Inflammatory macrophage treated with lipopolysaccharide for 1 hour (primary cell): Measurements from ENCODE around the gene TMA7B.

Experiments
- DNase-seq, 2 donors: peaks; one replicate each; pipeline ENCODE4 v3.0.0-alpha.2; 2020 to 2022

The TMA7B gene

DNA sequence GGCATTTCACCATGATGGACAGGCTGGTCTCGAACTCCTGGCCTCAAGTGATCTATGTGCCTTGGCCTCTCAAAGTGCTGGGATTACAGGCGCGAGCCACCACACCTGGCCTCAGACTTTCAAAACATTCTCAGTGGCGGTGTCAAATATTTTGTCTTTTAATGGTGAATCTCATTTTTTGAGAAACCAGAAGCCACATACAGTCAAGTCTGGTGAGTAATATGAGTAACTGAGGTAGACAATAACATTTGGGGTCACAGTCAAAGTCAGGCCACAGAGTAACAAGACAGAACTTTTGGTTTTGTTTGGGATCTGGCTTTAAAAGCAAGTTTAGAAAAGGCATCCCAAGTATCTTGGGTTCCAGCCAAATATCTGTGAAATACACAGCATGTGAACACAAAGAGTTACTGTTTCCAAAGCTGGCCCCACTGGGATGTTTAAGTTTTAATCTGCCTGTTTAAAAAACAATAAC, 5.6 kb upstream of the TMA7B start:
- no peak for DNase-seq

DNA sequence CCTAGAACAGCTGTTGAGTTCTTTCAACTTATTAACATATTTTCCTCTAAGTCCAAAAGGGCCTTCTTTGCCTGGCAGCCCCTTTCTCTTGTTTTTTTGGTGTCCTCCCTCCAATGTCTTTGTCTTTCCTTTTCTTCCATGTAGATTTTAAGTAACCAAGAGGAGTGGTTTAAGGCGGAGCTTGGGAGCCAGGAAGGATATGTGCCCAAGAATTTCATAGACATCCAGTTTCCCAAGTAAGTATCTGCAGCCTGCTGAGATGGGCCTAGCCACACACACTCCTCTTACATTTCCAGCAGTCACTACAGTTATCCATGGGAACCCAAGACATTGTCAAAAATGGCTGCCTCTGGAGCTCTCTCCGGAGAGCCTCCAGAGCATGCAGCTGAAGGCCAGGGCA, 4.5 kb upstream of the TMA7B start:
- no peak for DNase-seq

DNA sequence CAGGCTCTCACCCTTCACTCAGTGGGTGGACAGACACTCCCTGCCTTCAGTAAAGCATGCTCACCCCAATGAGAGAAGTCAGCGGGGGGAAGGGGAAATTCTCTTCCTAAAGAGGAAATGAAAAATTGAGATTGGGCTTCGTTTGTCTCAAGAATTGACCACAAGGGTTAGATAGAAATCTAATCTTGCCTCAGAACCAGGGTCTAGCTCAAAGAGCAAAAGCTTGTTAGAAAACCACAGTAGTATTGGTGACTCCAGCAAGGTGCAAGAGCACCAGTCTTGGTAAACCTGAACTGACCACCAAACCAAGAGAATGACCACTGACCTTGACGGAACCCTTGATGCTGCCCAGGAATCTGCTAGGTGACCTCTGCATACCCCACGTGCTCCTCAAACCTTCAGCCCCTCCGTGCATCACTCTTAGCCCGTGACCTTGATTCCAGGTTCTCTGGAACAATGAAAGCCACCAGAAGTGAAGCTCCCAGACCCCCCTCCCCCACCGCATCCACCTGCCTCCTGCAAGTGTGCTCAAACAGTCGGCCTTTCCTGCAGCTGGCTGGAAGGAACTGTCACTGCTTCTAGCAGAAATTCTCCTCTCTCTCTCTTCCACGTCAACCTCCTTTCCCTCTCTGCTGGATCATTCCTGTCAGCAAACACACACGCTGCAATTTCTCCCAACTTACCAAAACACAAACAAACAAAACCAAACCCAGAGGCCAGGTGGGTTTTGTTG, 3.1 kb upstream of the TMA7B start:
- peak; percentile 44 to 68 for DNase-seq

DNA sequence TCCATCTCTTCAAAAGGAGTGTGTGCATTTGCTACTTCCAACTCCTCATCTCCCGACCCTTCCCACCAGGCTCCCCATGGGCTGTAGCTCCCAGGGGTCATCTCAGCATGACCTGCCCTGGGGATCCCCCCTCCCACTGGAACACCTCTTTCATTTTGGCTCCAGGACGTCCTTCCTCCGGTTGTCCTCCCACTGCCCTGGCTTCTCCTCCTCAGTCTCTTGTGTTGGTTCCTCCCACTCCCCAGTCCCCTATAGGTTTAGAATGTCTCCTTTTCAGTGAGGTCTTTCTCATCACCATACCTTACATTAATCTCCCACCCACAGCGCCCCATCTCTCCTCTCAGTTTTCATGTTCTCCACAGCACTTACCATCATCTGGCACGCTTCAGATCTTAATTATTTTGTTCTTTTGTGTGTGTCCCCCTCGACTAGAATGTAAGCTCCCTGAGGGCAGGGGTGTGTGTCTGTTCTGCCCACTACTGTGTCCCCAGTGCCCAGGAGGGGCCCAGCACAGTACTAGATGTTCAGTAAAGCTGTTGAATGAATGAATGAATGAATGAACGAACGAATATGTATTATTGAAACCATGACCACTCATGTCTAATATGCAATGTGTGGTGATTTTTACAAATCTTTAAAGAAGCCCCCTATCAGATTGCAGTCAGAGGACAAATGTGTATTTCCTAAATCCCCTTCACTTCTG, 2.0 kb upstream of the TMA7B start:
- no peak for DNase-seq

DNA sequence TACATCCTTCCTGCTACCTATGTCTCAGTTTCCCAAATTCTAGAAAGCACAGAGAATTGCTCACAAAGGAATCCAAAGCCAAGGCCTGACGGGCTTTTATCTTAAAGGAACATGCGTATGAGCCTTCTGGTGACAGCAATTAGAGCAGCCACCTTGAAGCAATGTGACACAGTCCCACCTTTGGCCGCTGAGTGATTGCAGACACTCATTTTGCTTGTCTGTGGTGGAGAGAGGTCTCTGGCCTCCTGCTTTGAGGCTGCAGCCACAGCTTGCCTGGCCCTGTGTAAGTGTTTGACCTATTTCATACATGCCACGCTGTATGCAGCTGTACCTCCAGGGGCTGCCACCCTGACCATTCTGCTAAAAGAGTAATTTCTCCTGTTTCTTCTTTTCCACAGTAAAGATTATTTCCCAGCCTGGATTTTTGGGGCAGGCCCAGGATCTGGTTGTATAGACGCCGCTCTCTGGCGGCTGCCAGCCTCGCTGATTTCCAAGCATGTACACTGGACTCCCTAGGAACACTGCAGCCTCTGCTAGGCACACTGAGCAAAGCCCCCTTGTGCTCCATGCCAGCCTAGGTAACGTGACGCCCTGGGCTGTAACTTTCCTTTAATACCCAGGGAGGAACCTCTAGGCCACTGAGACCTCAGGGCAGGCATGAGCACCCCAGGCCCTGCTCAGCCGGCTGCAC, 1.1 kb upstream of the TMA7B start:
- no peak for DNase-seq

DNA sequence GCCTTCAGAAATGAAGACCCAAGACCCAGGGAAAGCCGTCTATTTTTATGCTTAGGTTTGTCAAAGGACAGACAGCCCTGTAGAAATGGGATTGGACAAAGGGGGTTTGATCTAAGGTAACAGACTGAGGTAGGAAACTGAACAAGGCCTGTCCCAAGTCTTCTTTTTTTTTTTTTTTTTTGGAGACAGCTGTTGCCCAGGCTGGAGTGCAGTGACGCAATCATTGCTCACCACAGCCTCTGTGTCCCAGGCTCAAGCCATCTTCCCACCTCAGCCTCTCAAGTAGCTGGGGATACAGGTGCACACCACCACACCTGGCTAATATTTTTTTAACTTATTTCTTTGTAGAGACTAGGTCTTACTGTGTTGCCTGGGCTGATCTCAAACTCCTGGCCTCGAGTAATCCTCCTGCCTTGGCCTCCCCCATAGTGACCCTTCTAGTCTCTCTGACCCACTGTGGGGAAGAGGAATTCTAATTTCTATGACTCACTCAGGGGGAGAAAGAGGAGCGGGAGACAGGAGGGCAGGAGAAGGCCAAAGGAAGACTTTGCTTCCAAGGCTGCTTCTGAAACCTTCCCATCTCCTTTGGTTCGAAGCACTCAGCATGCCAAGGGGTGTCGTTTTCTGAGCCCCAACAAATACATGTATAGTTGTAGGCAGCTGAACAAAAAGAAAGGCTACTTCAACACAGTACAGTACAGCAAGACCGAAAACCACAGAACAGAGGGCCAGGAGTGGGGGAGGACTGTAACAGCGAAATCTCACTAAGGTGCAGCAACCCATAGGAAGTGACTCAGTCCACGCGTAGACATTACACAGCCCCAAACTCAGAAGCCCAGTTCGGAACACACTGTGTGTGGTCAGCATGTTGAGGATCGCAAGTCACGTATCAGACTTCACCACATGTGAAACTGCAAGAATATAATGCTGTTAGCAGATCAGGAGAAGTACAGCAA, 872 bp downstream of the TMA7B start:
- peak; percentile 67 to 70 for DNase-seq

DNA sequence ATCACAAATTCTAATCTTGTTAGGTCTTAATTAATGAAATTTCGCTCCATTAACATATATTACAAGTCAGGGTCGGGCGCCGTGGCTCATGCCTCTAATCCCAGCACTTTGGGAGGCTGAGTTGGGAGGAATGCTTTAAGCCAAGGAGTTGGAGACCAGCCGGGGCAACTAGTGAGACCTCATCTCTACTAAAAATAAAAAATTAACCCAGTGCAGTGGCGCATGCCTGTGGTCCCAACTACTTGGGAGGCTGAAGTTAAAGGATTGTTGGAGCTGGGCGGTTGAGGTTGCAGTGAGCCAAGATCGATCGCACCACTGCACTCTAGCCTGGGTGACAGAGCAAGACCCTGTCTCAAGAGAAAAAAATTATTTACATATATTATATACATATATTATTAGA, 1.9 kb downstream of the TMA7B start:
- no peak for DNase-seq

DNA sequence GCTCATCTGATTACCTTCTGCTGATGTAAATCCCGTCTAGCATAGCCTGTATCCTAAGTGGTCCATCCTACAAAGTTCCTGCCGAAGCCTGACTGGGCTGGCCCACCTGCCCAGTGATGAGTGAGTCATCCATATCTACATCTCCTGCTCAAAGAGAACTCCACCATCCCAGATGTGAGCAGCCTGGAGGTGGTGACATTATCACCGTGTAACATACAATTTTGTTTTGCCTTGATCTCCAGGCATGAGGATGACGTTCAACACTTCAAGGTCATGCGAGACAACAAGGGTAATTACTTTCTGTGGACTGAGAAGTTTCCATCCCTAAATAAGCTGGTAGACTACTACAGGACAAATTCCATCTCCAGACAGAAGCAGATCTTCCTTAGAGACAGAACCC, 5.6 kb downstream of the TMA7B start:
- no peak for DNase-seq

DNA sequence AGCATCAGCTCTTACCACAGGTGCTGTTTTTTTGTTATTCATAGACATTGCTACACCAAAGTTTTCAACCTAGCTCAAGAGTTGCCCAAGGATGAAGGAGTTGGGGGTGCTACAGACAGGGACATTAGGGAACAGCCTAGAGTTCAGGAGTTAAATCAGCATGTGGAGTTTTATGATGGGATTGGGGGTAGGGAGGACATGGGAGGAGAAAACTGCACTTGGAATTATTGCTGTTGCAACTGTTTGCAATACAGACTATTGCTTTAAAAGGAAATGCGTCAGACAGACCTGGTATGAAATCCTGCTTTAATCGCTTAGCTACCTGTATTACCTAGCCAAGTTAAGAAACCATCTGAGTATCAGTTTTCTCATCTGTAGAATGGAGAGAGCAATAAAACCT, 6.3 kb downstream of the TMA7B start:
- no peak for DNase-seq

DNA sequence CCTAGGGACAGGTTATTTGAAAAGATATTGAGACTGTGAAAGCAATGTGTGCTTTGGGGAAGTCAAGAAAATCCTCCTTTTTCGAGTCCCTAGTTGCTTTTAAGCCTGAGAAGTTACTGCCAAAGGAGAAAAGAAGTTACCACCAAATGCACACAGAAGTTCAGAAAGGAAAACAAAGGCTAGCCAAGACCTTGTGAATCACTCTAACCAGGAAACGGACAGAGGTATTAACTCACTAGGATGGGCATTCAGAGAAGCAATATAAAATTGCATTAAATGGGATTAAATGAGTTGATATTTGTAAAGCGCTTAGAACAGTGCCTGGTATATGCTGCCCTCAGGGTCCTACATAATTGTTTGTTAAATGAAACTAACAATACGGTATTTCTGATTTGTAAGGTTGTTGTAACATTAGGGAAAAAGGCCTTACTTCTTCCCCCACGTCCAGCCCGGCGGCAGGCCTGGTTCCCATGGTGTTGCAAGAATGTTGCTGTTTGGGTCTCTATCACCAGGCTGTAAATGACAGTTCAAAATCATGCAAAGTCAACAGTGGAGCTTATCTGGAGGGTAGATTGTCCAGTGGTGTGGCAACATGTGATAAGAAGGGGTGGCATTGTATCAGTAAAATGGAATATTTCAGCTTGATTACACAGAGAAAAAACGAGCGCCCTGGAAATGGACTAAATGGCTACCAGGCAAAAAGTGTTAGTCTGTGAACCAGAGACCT, 7.1 kb downstream of the TMA7B start:
- DNase-seq = no peak

DNA sequence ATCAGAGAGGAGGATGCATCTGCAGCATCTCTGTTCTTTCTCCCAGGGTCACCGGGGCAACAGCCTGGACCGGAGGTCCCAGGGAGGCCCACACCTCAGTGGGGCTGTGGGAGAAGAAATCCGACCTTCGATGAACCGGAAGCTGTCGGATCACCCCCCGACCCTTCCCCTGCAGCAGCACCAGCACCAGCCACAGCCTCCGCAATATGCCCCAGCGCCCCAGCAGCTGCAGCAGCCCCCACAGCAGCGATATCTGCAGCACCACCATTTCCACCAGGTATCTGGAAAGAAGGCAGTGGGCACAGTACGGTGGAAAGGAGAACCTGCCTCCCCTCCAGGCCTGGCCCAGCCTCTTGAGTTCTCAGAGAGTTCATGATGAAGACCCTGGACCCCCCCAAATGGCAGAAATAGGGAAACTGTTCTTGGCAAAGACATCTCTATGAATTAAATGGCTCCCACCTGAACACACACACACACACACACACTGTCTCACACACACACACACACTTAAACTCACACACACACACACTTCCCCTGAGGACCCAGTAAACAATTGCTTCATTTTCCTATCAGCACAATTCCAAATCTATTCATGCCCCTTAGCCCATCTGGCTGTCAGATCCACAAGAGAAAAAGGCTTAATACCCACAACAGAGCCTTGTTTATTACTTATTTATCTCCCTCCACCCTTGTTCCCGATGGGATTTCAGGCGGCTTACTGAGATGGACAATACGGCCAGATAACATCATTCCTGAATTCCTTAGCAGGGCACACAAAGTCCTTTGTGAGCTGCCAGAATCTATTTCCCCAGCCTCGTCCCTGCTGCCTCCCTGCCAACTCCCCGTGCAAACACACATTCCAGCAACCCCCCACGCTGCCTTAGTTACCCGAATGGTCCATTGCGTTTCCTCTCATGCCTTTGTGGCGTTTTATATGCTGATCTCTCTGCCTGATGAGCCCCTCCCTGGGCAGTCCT, 8.1 kb downstream of the TMA7B start:
- DNase-seq = no peak

DNA sequence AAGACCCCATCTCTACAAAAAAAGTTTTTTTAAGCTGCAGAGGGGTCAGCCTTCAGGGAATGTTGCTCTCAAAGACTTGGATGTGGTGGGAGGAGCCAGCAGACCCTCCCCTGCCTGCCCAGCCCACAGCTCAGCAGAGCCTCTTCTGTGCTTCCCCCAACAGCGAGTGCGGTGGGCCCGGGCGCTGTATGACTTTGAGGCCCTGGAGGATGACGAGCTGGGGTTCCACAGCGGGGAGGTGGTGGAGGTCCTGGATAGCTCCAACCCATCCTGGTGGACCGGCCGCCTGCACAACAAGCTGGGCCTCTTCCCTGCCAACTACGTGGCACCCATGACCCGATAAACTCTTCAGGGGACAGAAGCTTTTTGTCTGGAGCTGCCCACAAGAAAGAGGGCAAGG, 10.5 kb downstream of the TMA7B start:
- no peak for DNase-seq

DNA sequence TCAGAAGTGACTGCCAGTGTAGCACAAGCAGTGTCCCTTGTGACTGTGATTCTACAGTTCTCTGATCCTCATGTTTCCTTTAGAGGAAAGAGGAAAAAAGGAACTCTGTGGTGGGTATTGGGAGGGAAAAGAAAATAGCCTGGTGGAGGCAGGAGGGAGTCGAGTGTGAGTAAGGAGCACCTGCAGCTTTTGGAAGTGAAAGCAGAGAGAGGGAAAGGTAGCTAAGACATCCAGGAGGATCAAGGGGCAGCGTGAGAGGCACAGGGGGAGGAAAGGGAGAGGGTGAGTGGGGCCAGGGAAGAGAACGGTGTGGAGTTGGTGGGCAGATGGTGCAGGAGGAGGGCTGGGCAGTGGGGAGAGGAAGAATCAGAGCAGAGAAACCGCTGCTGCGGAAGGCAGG, 12.4 kb downstream of the TMA7B start:
- DNase-seq = no peak

DNA sequence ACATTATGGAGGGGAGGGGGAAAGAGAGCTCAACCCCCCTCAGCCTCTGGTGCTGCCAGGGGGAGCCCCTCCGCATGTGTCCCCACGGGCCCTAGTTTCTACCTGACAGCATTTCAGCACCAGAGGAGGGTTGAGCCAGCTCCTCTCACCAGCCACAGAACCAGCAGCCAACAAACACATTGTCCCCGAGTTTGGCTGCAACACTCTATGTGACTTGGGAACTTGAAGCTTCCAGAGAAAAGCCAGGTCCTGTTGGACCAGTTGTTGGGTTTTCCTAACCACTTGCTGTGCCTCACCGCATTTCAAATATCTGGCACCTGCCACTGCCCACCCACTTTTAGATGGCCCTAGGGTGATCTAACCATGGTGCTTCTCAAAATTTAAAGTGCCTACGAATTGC, 13.5 kb downstream of the TMA7B start:
- DNase-seq = no peak

DNA sequence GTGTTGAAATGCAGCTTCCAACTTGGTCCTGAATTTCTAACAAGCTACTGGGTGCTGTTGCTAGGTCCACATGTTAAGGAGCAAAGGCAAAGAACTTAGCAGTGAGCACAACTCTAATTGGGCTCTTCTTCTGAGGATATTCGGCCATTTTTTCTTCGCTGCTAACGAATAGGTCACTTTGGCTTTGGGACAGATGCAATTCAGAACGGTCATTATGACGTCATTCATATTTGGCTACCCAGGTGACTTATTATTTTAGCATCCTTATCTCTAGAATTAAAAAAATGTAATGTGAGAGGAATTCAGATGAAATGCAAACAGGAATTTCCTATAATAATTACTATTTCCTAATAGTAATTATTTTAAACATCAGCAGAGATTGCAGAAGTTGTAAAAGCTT, 13.9 kb downstream of the TMA7B start:
- DNase-seq = no peak

DNA sequence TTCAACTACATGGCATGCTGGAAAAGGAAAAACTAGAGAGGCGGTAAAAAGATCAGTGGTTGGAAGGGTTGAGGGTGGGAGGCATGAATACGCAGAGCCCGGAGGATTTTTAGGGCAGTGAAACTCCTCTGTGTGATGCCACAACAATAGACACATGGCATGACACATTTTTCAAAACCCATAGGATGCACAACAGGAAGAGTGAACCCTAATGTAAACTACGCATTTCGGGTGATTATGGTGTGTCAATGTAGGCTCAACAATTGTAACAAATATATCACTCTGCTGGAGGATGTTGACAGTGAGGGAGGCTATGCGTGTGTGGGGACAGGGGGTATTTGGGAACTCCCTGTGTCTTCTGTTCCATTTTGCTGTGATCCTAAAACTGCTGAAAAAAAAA, 18.9 kb downstream of the TMA7B start:
- no peak for DNase-seq

DNA sequence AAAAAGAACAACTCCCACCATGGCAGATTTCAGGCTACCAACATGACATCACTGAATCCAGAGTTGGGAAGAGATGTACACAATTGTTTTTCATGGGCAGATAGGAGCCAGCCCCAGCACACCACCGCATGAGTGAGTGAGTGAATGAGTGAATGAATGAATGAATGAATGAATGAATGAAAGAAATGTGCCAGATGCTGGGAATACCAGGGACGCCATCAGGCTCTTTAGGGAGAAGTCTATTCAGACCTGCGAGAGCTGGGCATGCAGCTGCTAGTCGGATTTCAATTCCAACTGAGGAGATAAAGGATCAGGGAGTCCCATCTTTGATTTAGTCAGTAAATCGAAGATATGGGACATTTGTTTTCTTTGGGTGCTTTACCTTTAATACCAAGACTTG, 19.3 kb downstream of the TMA7B start:
- no peak for DNase-seq

DNA sequence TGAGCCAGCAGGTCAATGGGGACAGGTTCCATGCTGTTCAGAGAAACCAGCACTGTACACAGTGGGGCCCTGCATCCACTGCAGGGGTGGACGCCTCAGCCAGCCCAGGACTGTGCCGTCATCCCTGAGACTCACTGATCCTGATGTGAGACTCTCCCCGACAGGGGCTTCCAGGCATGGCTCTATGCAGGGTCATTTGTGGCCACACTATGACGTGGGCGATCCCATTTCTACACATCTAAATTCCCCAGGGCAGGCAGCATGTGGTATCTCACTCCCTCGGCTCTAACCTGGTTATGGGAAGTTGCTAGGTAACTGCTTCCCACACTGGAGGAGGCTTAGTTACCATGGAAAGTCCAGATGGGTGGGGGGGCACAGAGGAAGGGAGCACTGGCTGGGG, 20.4 kb downstream of the TMA7B start:
- DNase-seq = peak in 1 of 2 donors; percentile 44

DNA sequence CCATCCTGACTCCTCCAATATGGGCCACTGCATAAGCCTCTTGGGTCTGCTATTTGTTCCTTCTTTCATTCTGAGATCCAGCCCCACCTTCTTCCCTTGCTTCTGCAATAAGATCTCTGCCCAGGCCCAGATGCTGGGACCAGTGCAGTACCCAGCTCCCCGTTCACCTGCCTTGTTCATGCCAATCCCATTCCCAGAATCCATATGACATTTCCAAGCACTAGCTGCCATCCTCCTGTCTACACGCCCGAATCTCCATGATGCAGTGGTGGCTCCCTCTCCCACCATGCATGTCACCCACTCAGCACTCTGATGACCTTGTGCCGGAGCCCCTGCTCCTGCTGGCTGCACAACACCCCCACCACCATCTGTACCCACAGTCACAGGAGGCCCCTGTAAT, 23.1 kb downstream of the TMA7B start:
- no peak for DNase-seq

DNA sequence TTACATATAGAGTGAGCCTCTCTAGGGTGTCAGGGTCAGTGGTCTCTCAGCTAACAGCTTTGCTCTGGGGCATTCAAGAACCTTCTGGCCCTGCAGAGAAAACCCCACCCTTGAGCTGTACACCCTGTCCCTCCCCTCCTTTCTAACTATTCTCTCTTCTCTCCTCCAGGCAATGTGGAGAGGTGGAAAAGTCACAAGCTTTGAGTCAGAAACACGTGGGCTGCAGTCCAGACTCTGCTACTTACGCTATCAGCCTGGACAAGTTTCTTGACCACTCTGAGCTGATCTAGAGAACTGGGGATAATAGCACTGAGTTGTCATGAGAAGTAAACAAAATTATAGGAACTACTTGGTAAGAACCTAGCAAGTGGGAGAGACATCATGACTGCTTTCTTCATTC, 23.8 kb downstream of the TMA7B start:
- DNase-seq = no peak

DNA sequence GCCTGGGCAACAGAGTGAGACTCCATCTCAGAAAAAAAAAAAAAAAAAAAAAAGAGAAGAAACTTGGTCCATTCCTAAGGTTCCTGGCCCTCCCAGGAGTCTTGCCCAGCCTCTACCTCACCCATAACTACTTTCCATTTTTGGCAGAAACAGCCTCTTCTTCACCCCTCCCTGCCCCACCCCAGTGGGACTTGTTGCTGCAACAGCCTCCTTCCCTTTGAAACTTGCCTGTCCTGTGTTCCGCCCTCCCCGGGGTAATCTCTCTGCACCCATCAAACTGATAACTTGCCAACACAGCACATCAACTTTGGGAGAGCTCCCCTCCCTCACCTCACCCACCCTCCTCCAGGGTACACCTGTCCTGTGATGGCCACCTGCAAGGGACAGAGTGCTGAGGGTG, 24.5 kb downstream of the TMA7B start:
- no peak for DNase-seq
